GM12878 (cell line): ENCODE data around the gene KLHL30. TPM values are rescaled to one million over a fixed set of nuclear protein-coding genes. Genes with fewer than 3 reads are reported as not detected.

Experiments
- ATAC-seq: fragments of 200-7000 bp; cut with Tn5 transposase; 3 replicates; pipeline ENCODE4 v1.9.1; 2020; ENCODE audit warnings: mild to moderate bottlenecking, moderate library complexity
- BruUV-seq: library from RNA; stranded (reverse); fragments of 400-500 nt; replicated peaks from 2 replicates; lab custom pipeline; 2021; lab: Mats Ljungman, UMichigan
- CTCF ChIA-PET: fragments of 300-600 bp; sonication (Branson Sonifier 250); formaldehyde crosslinking; extraction: SDS; loops from one replicate; lab custom pipeline; 2021; ENCODE audit warnings: inconsistent platforms; lab: Yijun Ruan, JAX
- POLR2A ChIA-PET: fragments of 350-600 bp; formaldehyde crosslinking; extraction: SDS; loops from one replicate; lab custom pipeline; 2021; ENCODE audit warnings: inconsistent platforms; lab: Charles Lee
- RAD21 ChIA-PET: fragments of 300-600 bp; sonication (Branson Sonifier 250); formaldehyde crosslinking; loops from one replicate; lab custom pipeline; 2023; ENCODE audit warnings: antibody characterized with exemption; ENCODE audit not compliant: unreplicated experiment; lab: Charles Lee
- SMC1A ChIA-PET: fragments of 300-600 bp; sonication (Branson Sonifier 250); formaldehyde crosslinking; loops from one replicate; lab custom pipeline; 2023; ENCODE audit not compliant: unreplicated experiment, uncharacterized antibody; lab: Charles Lee
- DNase-seq: peaks from one replicate; pipeline ENCODE4 v3.0.0-alpha.2; 2011; ENCODE audit warnings: low read depth, low spot score
- FAIRE-seq: peaks from 3 replicates; lab custom pipeline; 2011; peaks lifted over from hg19 to GRCh38; lab: Jason Lieb, UNC
- H2AFZ ChIP-seq: 2 replicates; pipeline ENCODE4 v1.6.0; 2011; ENCODE audit warnings: low read depth, low read length, control low read depth; ENCODE audit not compliant: control insufficient read depth
- H3K27ac ChIP-seq: 2 replicates; pipeline ENCODE4 v1.5.1; 2011; ENCODE audit warnings: control low read depth; ENCODE audit not compliant: control insufficient read depth, insufficient read depth
- H3K27me3 ChIP-seq, 2 experiments: replicated peaks in 1 of 2; 2 replicates each; pipeline versions ENCODE4 v1.6.0 to v1.6.1; 2011; ENCODE audit warnings: low read length in 1 of 2; ENCODE audit not compliant: control insufficient read depth in 2 of 2, insufficient read depth in 2 of 2
- H3K36me3 ChIP-seq, 2 experiments: 2 replicates each; pipeline ENCODE4 v1.5.1; 2011; ENCODE audit warnings: low read length in 1 of 2; ENCODE audit not compliant: control insufficient read depth in 2 of 2, insufficient read depth in 2 of 2
- H3K4me1 ChIP-seq: 2 replicates; pipeline ENCODE4 v1.6.1; 2011; ENCODE audit warnings: mild to moderate bottlenecking, low read length, moderate library complexity, mixed read lengths; ENCODE audit not compliant: control insufficient read depth, insufficient read depth
- H3K4me2 ChIP-seq: 2 replicates; pipeline ENCODE4 v1.6.0; 2011; ENCODE audit warnings: control low read depth; ENCODE audit not compliant: control insufficient read depth, insufficient read depth
- H3K4me3 ChIP-seq: fragments of 200-600 bp; sonication (generic); 2 replicates; pipeline ENCODE4 v1.5.1; 2016
- H3K79me2 ChIP-seq: 2 replicates; pipeline ENCODE4 v1.6.0; 2011; ENCODE audit warnings: low read length; ENCODE audit not compliant: control insufficient read depth, insufficient read depth
- H3K9ac ChIP-seq: 2 replicates; pipeline ENCODE4 v1.8.0; 2011; ENCODE audit warnings: low read length, control low read depth, mixed read lengths; ENCODE audit not compliant: control insufficient read depth, insufficient read depth
- H3K9me3 ChIP-seq: replicated peaks from 3 replicates; pipeline ENCODE4 v1.5.1; 2011; ENCODE audit warnings: mild to moderate bottlenecking, low read length; ENCODE audit not compliant: control insufficient read depth, insufficient read depth
- H4K20me1 ChIP-seq: 2 replicates; pipeline ENCODE4 v1.6.0; 2011; ENCODE audit not compliant: control insufficient read depth, insufficient read depth
- ASH2L ChIP-seq: fragments of 300-600, 200-600 bp; sonication (generic); IDR thresholded peaks from 2 replicates; pipeline ENCODE4 v1.6.1; 2017; ENCODE audit warnings: low read depth, mild to moderate bottlenecking, borderline replicate concordance
- BCL11A ChIP-seq: IDR thresholded peaks from 2 replicates; pipeline ENCODE4 v1.6.1; 2011; ENCODE audit warnings: low read depth, low read length
- ELK1 ChIP-seq: IDR thresholded peaks from 2 replicates; pipeline ENCODE4 v1.6.1; 2012; ENCODE audit warnings: low read depth, low read length, improper control_type of control experiment
- GABPA ChIP-seq: IDR thresholded peaks from 2 replicates; pipeline ENCODE4 v1.6.1; 2014; ENCODE audit warnings: antibody characterized with exemption, low read depth, mild to moderate bottlenecking, inconsistent platforms
- IRF5 ChIP-seq: fragments of 450-650 bp; IDR thresholded peaks from 2 replicates; pipeline ENCODE4 v1.6.1; 2017; ENCODE audit warnings: borderline replicate concordance
- MEF2B ChIP-seq: fragments of 450-650 bp; IDR thresholded peaks from 2 replicates; pipeline ENCODE4 v1.6.1; 2018; ENCODE audit warnings: mild to moderate bottlenecking, moderate library complexity; ENCODE audit not compliant: partially characterized antibody, poor library complexity, severe bottlenecking
- MTA2 ChIP-seq: fragments of 450-650 bp; IDR thresholded peaks from 2 replicates; pipeline ENCODE4 v1.6.1; 2016; ENCODE audit warnings: low read depth, mild to moderate bottlenecking, moderate library complexity
- NR2F1 ChIP-seq: fragments of 450-650 bp; conservative IDR thresholded peaks from 2 replicates; pipeline ENCODE4 v1.6.1; 2017; ENCODE audit warnings: mild to moderate bottlenecking
- PBX3 ChIP-seq: IDR thresholded peaks from 2 replicates; pipeline ENCODE4 v1.6.1; 2011; ENCODE audit warnings: mild to moderate bottlenecking, low read depth, low read length, moderate library complexity; ENCODE audit not compliant: insufficient replicate concordance
- PKNOX1 ChIP-seq: fragments of 450-650 bp; IDR thresholded peaks from 2 replicates; pipeline ENCODE4 v1.6.1; 2016; ENCODE audit warnings: mild to moderate bottlenecking
- RFX5 ChIP-seq: IDR thresholded peaks from 2 replicates; pipeline ENCODE4 v1.6.1; 2011; ENCODE audit warnings: low read depth, low read length, improper control_type of control experiment
- SMAD1 ChIP-seq: fragments of 450-650 bp; IDR thresholded peaks from 2 replicates; pipeline ENCODE4 v1.6.1; 2018; ENCODE audit warnings: mild to moderate bottlenecking, low read depth; ENCODE audit not compliant: partially characterized antibody
- SMC3 ChIP-seq: IDR thresholded peaks from 2 replicates; pipeline ENCODE4 v1.6.1; 2011; ENCODE audit warnings: low read length, improper control_type of control experiment, borderline replicate concordance
- SRF ChIP-seq, 2 experiments: IDR thresholded peaks; 2 replicates each; pipeline ENCODE4 v1.6.1; 2011; ENCODE audit warnings: low read depth in 2 of 2, low read length in 2 of 2, mild to moderate bottlenecking in 1 of 2, moderate library complexity in 1 of 2
- TCF12 ChIP-seq: IDR thresholded peaks from 2 replicates; pipeline ENCODE4 v1.6.1; 2011; ENCODE audit warnings: low read depth, mild to moderate bottlenecking, low read length
- ZBTB33 ChIP-seq: fragments of 450-650 bp; IDR thresholded peaks from 2 replicates; pipeline ENCODE4 v1.6.1; 2017; ENCODE audit warnings: mild to moderate bottlenecking
- ZNF207 ChIP-seq: fragments of 450-650 bp; IDR thresholded peaks from 2 replicates; pipeline ENCODE4 v1.6.1; 2014; ENCODE audit warnings: antibody characterized with exemption, mild to moderate bottlenecking, borderline replicate concordance
- WGBS: methylation state at CpG from one replicate; pipeline ENCODE4 v1.1.6; 2016; ENCODE audit warnings: low lambda C conversion rate; ENCODE audit not compliant: insufficient replicate concordance, insufficient coverage; ENCODE audit errors: missing lambda C conversion rate; 5-methylcytosine and 5-hydroxymethylcytosine counted together
- in situ Hi-C: fragments of 300-500 bp; cut with MboI; formaldehyde crosslinking; loops from 9 replicates; pipeline ENCODE4 v1.14.3; 2018; ENCODE audit warnings: mixed read lengths
- intact Hi-C: fragments of 100-400 bp; cut with micrococcal nuclease; formaldehyde crosslinking; loops from one replicate; pipeline ENCODE4 v1.14.2; 2022; ENCODE audit not compliant: unreplicated experiment
- polyA plus RNA-seq, 11 experiments: library from polyadenylated mRNA; depleted of rRNA in 4 of 11; unstranded in 6 of 11; stranded (reverse) in 5 of 11; fragments of >200 nt; fragmentation: Nextera tagmentation in 4 of 11; fragmentation: Illumina TruSeq in 1 of 11; extraction: Ambion mirVana in 4 of 11; extraction: Trizol in 1 of 11; gene quantifications; 1 replicate in 1 of 11; 2 replicates in 10 of 11; pipeline versions ENCODE4 v1.2.1 to v1.2.3, GENCODE V29; 2011 to 2016; ENCODE audit warnings: inconsistent platforms in 2 of 11, missing spikeins in 2 of 11, low read depth in 1 of 11
- total RNA-seq, 4 experiments: library from RNA; depleted of rRNA in 3 of 4; stranded (reverse); fragments of >200 nt in 3 of 4; fragmentation: Illumina TruSeq in 1 of 4; extraction: Trizol in 1 of 4; gene quantifications; 2 replicates each; pipeline versions ENCODE4 v1.2.1 to v1.2.3, GENCODE V29; 2013 to 2021

KLHL30 gene
- total and polyA plus RNA-seq, 10 of the 15 experiments (the other 5 are each of a cell fraction or from before 2014, with no cell fraction given), result 0.03 TPM; not detected in 9

GRCh38 chr2:238117199-238118154 lies 21.0 kb upstream of the KLHL30 start:
- POLR2A ChIA-PET, result no interaction called here
- Histone ChIP-seq H3K4me1 (no peaks in the 10 kb centered on the region), H3K27ac (no peak overlapping the region), H3K4me3 (no peak overlapping the region), H2AFZ (no peak overlapping the region), H3K4me2 (no peak overlapping the region), H3K9ac (no peak overlapping the region), H4K20me1 (no peaks in the 10 kb centered on the region), H3K36me3 (no peaks in the 10 kb centered on the region), H3K9me3 (no peaks in the 10 kb centered on the region; the same call in 2 of the 3 replicates), H3K27me3 (no peaks in the 10 kb centered on the region), H3K79me2 (no peaks in the 10 kb centered on the region)
- intact Hi-C loops, result no loop called here
- RAD21 ChIA-PET, result no interaction called here
- no peak for DNase-seq
- ATAC-seq, result no peak
- CTCF ChIA-PET, result no interaction called here
- in situ Hi-C loops, result no loop called here
- SMC1A ChIA-PET, result no interaction called here
- BruUV-seq, result no TSS peak
- WGBS, result 20% methylated on average over 11 of the region's 11 CpGs
- FAIRE-seq, result no peak
- no peak for TF ChIP-seq TCF12
- TF ChIP-seq MTA2, result no peak
- TF ChIP-seq RFX5, result no peak
- TF ChIP-seq IRF5, result no peak
- TF ChIP-seq MEF2B, result no peak
- TF ChIP-seq ASH2L, result no peak
- no peak for TF ChIP-seq ZNF207
- TF ChIP-seq SMC3, result no peak
- TF ChIP-seq PKNOX1, result no peak
- TF ChIP-seq NR2F1, result no peak
- TF ChIP-seq SMAD1, result no peak
- TF ChIP-seq GABPA, result no peak
- TF ChIP-seq SRF (IDR thresholded peaks at IDR 0.05; ENCODE audit: low read depth in 2 of 2, low read length in 2 of 2), result no peak
- no peak for TF ChIP-seq ZBTB33
- TF ChIP-seq BCL11A, result no peak
- TF ChIP-seq ELK1, result no peak
- TF ChIP-seq PBX3, result no peak
